Astrocyte of the spinal cord (primary cell): Measurements from ENCODE around the gene WNT3A.

Experiments
- DNase-seq: peaks from one replicate; pipeline ENCODE4 v3.0.0; 2011; ENCODE audit warnings: low read depth, low spot score
- H3K4me3 ChIP-seq: 2 replicates; pipeline ENCODE4 v1.5.1; 2011; ENCODE audit warnings: low read depth, mild to moderate bottlenecking, low read length, moderate library complexity
- in situ Hi-C: cut with HindIII; loops from 2 replicates; pipeline ENCODE4 v1.10.0; 2017; ENCODE audit warnings: low sequenced_read_pairs
- TF ChIP-seq, protein P1 (sequence below): IDR thresholded peaks from 2 replicates; pipeline ENCODE4 v1.5.1; 2012; ENCODE audit warnings: low read depth, mild to moderate bottlenecking, low read length, inconsistent platforms

WNT3A gene

DNA sequence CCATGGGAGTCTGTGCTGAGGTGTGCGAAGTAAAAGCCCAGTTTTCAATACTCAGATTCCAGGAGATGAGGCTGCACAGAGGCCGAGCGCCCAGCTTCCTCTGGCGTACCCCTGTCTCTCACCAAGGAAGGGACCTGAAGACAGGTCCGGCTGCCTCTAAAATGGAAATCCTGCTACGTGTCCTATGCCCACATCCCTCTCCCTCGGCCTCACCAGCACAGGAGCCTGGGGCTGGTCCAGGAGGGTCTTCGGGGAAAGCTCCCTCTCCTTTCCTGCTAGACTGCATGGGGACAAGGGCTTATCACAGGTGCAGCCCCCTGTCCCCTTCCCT is 101.9 kb downstream of the WNT3A start:
- in situ Hi-C loops = no loop called here
- peak overlapping the region; percentile 97 for H3K4me3 ChIP-seq
- DNase-seq = no peak
- TF ChIP-seq, protein P1, sequence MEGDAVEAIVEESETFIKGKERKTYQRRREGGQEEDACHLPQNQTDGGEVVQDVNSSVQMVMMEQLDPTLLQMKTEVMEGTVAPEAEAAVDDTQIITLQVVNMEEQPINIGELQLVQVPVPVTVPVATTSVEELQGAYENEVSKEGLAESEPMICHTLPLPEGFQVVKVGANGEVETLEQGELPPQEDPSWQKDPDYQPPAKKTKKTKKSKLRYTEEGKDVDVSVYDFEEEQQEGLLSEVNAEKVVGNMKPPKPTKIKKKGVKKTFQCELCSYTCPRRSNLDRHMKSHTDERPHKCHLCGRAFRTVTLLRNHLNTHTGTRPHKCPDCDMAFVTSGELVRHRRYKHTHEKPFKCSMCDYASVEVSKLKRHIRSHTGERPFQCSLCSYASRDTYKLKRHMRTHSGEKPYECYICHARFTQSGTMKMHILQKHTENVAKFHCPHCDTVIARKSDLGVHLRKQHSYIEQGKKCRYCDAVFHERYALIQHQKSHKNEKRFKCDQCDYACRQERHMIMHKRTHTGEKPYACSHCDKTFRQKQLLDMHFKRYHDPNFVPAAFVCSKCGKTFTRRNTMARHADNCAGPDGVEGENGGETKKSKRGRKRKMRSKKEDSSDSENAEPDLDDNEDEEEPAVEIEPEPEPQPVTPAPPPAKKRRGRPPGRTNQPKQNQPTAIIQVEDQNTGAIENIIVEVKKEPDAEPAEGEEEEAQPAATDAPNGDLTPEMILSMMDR = no peak

DNA sequence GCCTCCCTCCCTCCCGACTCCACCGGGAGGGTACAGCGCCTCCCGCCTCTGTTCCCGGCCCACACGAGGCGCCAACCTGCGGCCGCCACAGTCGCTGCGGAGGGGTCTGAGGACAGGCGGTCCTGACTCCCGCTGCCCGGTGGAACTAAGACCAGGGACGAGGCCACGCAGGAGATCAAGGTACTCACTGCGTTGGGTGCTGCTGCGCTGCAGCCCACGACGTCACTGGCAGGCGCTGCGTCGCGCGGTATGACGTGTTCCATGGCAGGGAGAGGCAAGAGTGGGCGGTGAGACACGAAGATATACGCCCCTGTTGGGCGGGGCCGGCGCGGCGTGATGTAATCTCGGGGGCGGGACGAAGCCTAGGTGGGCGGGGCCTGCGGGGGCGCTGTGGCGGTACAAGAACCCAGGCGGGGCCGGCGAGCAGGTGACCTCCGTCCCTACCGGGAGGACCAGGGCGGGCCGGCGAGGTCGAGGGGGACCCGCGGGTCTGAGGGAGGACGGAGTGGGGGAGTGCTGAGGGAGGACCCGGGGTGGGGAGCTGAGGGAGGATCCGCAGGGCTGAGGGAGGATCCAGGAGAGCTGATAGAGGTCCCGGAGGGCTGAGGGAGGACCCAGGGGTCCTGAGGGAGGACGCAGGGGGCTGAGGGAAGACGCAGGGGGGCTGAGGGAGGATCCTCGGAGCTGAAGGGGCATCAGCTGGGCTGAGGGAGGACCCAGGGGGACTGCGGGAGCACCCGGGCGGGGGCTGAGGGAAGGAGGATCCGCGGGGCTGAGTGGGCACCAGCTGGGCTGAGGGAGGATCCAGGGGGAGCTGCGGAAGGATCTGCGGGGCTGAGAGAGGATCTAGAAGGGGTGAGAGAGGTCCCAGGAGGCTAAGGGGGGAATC is 102.5 kb downstream of the WNT3A start, which contains the start of gene MRPL55:
TSS of gene MRPL55 (minus strand) at position 227 of the 889 bp plus-strand sequence. CDS start 1,039 bp downstream, outside the sequence.
- H3K4me3 ChIP-seq = peak within 1 kb of the TSS; percentile 97
- in situ Hi-C loops = no loop called here
- TF ChIP-seq, protein P1 = peak; percentile 8
- peak; percentile 96 for DNase-seq

DNA sequence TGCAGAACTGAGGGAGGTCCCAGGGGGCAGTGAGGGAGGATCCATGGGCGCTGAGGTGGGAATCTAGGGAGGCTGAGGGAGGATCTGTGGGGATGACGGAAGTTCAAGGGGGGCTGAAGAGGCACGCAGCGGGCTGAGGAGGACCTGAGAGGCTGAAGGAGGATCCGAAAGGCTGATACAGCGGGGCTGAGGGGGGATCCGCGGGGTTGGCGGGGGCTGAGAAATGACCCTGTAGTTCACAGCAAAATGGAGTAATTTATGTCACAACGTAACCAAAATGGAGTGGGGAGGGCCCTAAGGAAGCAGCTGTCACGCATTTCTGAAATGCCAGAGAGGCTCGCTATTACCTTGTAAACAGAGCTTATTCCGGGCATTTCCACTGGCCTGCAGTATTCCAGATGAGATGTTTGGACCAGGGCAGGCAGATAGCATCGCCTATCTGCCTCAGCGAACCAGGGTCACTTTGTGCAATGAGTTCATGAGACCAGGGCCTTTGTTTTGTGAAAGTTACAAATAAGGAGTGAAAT is 103.2 kb downstream of the WNT3A start:
- H3K4me3 ChIP-seq = peak overlapping the region; percentile 97
- TF ChIP-seq, protein P1 = no peak
- no peak for DNase-seq
- in situ Hi-C loops = no loop called here

DNA sequence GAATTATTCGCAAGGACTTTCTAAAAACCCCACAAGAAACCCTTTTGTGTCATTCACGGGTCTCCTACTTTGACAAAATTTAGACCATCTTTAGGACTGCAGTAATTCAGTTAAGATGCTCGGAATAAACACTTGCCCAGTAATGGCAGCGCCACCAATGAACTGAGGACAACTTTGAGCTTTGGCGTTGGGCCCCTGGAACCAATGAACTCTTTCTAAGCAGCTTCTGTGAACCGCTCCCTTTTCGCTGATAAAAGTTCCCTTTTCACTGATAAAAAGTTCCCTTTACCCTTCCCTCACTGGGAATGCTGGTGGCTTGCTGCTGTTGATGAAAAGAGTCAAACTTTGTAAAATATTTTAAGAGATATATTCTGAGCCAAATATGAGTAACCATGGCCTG is 103.8 kb downstream of the WNT3A start:
- no peak for DNase-seq
- in situ Hi-C loops = no loop called here
- no peak overlapping the region for H3K4me3 ChIP-seq
- TF ChIP-seq, protein P1 = no peak
